ENCODE results near the gene CARMIL1. TPM values are rescaled to one million over a fixed set of nuclear protein-coding genes. Genes with fewer than 3 reads are reported as not detected.

CARMIL1 gene
- total RNA-seq, 1 experiment from 2014 or later, result 0.43 TPM

- no peak for DNase-seq
- H3K27me3 ChIP-seq, result no peaks in the 10 kb centered on the region
- H3K4me3 ChIP-seq, result no peak overlapping the region
- H3K27ac ChIP-seq, result no peak overlapping the region
- no peaks in the 10 kb centered on the region for H3K9me3 ChIP-seq (replicated peaks)
- H3K4me1 ChIP-seq, result no peaks in the 10 kb centered on the region
- no peaks in the 10 kb centered on the region for H3K36me3 ChIP-seq
Observed at GRCh38 chr6:25628471-25629197, 349.5 kb downstream of the CARMIL1 start.

GRCh38 chr6:25629198-25629576, 350.0 kb downstream of the CARMIL1 start:
- no peaks in the 10 kb centered on the region for H3K4me1 ChIP-seq
- H3K4me3 ChIP-seq, result no peak overlapping the region
- no peaks in the 10 kb centered on the region for H3K36me3 ChIP-seq
- H3K27me3 ChIP-seq, result no peaks in the 10 kb centered on the region
- H3K9me3 ChIP-seq (replicated peaks), result no peaks in the 10 kb centered on the region
- peak; percentile 33 to 41 for DNase-seq
- no peak overlapping the region for H3K27ac ChIP-seq

- Histone ChIP-seq H3K9me3 (replicated peaks) (no peaks in the 10 kb centered on the region), H3K4me1 (no peaks in the 10 kb centered on the region), H3K27me3 (no peaks in the 10 kb centered on the region), H3K27ac (no peak overlapping the region), H3K36me3 (no peaks in the 10 kb centered on the region), H3K4me3 (no peak overlapping the region)
- DNase-seq, result no peak
Observed at GRCh38 chr6:25630508-25631278, 351.5 kb downstream of the CARMIL1 start.

GRCh38 chr6:25635886-25636317, 356.7 kb downstream of the CARMIL1 start:
- Histone ChIP-seq H3K4me3 (no peak overlapping the region), H3K27me3 (no peaks in the 10 kb centered on the region), H3K27ac (no peak overlapping the region), H3K9me3 (replicated peaks) (no peaks in the 10 kb centered on the region), H3K36me3 (no peaks in the 10 kb centered on the region), H3K4me1 (no peaks in the 10 kb centered on the region)
- no peak for DNase-seq

- H3K9me3 ChIP-seq (replicated peaks), result no peaks in the 10 kb centered on the region
- DNase-seq, result no peak
- H3K27me3 ChIP-seq, result no peaks in the 10 kb centered on the region
- H3K27ac ChIP-seq, result no peak overlapping the region
- H3K4me3 ChIP-seq, result no peak overlapping the region
- no peaks in the 10 kb centered on the region for H3K4me1 ChIP-seq
- H3K36me3 ChIP-seq, result no peaks in the 10 kb centered on the region
Observed at GRCh38 chr6:25637211-25637610, 358.0 kb downstream of the CARMIL1 start.

- no peak overlapping the region for H3K27ac ChIP-seq
- no peak for DNase-seq
Observed at GRCh38 chr6:25637960-25638434, 358.8 kb downstream of the CARMIL1 start.

GRCh38 chr6:25639653-25640052, 360.5 kb downstream of the CARMIL1 start:
- H3K27ac ChIP-seq, result no peak overlapping the region
- no peaks in the 10 kb centered on the region for H3K4me1 ChIP-seq
- no peaks in the 10 kb centered on the region for H3K36me3 ChIP-seq
- no peaks in the 10 kb centered on the region for H3K27me3 ChIP-seq
- H3K9me3 ChIP-seq (replicated peaks), result no peaks in the 10 kb centered on the region
- no peak for DNase-seq
- H3K4me3 ChIP-seq, result no peak overlapping the region

More at GRCh38 chr6:25637960-25638434, 358.8 kb downstream of the CARMIL1 start:
- H3K4me3 ChIP-seq, result no peak overlapping the region
- no peaks in the 10 kb centered on the region for H3K9me3 ChIP-seq (replicated peaks)
- no peaks in the 10 kb centered on the region for H3K4me1 ChIP-seq
- H3K27me3 ChIP-seq, result no peaks in the 10 kb centered on the region
- no peaks in the 10 kb centered on the region for H3K36me3 ChIP-seq

GRCh38 chr6:25640446-25640845, 361.3 kb downstream of the CARMIL1 start:
- no peaks in the 10 kb centered on the region for H3K4me1 ChIP-seq
- no peak overlapping the region for H3K4me3 ChIP-seq
- H3K9me3 ChIP-seq (replicated peaks), result no peaks in the 10 kb centered on the region
- no peaks in the 10 kb centered on the region for H3K36me3 ChIP-seq
- DNase-seq, result no peak
- H3K27ac ChIP-seq, result no peak overlapping the region
- no peaks in the 10 kb centered on the region for H3K27me3 ChIP-seq

GRCh38 chr6:25640891-25641290, 361.7 kb downstream of the CARMIL1 start:
- Histone ChIP-seq H3K27ac (no peak overlapping the region), H3K4me3 (no peak overlapping the region), H3K36me3 (no peaks in the 10 kb centered on the region), H3K9me3 (replicated peaks) (no peaks in the 10 kb centered on the region), H3K4me1 (no peaks in the 10 kb centered on the region), H3K27me3 (no peaks in the 10 kb centered on the region)
- DNase-seq, result no peak

- Histone ChIP-seq H3K27ac (no peak overlapping the region), H3K9me3 (replicated peaks) (no peaks in the 10 kb centered on the region), H3K4me1 (no peaks in the 10 kb centered on the region), H3K27me3 (no peaks in the 10 kb centered on the region), H3K4me3 (no peak overlapping the region), H3K36me3 (no peaks in the 10 kb centered on the region)
- no peak for DNase-seq
Observed at GRCh38 chr6:25641377-25641776, 362.2 kb downstream of the CARMIL1 start.

- no peak for DNase-seq
- Histone ChIP-seq H3K36me3 (no peaks in the 10 kb centered on the region), H3K27ac (no peak overlapping the region), H3K4me3 (no peak overlapping the region), H3K9me3 (replicated peaks) (no peaks in the 10 kb centered on the region), H3K27me3 (no peaks in the 10 kb centered on the region), H3K4me1 (no peaks in the 10 kb centered on the region)
Observed at GRCh38 chr6:25641940-25642666, 362.9 kb downstream of the CARMIL1 start.

- no peak overlapping the region for H3K4me3 ChIP-seq
- no peaks in the 10 kb centered on the region for H3K27me3 ChIP-seq
- H3K27ac ChIP-seq, result no peak overlapping the region
- no peaks in the 10 kb centered on the region for H3K36me3 ChIP-seq
- H3K4me1 ChIP-seq, result no peaks in the 10 kb centered on the region
- DNase-seq, result no peak
- H3K9me3 ChIP-seq (replicated peaks), result no peaks in the 10 kb centered on the region
Observed at GRCh38 chr6:25642667-25643328, 363.6 kb downstream of the CARMIL1 start.

- H3K27ac ChIP-seq, result no peak overlapping the region
- no peaks in the 10 kb centered on the region for H3K4me1 ChIP-seq
- H3K36me3 ChIP-seq, result no peaks in the 10 kb centered on the region
- no peaks in the 10 kb centered on the region for H3K9me3 ChIP-seq (replicated peaks)
- no peak overlapping the region for H3K4me3 ChIP-seq
- no peaks in the 10 kb centered on the region for H3K27me3 ChIP-seq
- no peak for DNase-seq
Observed at GRCh38 chr6:25645916-25646315, 366.7 kb downstream of the CARMIL1 start.

GRCh38 chr6:25649611-25650010, 370.4 kb downstream of the CARMIL1 start:
- Histone ChIP-seq H3K4me3 (no peak overlapping the region), H3K4me1 (no peaks in the 10 kb centered on the region), H3K36me3 (no peaks in the 10 kb centered on the region), H3K27ac (no peak overlapping the region), H3K9me3 (replicated peaks) (no peaks in the 10 kb centered on the region), H3K27me3 (no peaks in the 10 kb centered on the region)
- DNase-seq, result no peak
